Neural crest cell (in vitro differentiated cells): ENCODE results near the gene AGXT2. TPM values are rescaled to one million over a fixed set of nuclear protein-coding genes. Genes with fewer than 3 reads are reported as not detected.

ENCODE experiments used
- DNase-seq: peaks from one replicate; pipeline ENCODE4 v3.0.0; 2021; ENCODE audit warnings: low read depth, mixed read lengths, low spot score
- H3K27ac Mint-ChIP-seq: one replicate; pipeline ENCODE4 v1.8.0; 2021; ENCODE audit warnings: mild to moderate bottlenecking, mixed read lengths; ENCODE audit not compliant: unreplicated experiment
- H3K27me3 Mint-ChIP-seq: 2 replicates; pipeline ENCODE4 v1.8.0; 2021; ENCODE audit warnings: low read depth, mild to moderate bottlenecking, mixed read lengths
- H3K36me3 Mint-ChIP-seq: 2 replicates; pipeline ENCODE4 v1.8.0; 2021; ENCODE audit warnings: low read depth, mild to moderate bottlenecking, mixed read lengths
- H3K4me1 Mint-ChIP-seq: 2 replicates; pipeline ENCODE4 v1.8.0; 2021; ENCODE audit warnings: mixed read lengths
- H3K4me3 Mint-ChIP-seq: one replicate; pipeline ENCODE4 v1.8.0; 2021; ENCODE audit warnings: mild to moderate bottlenecking, mixed read lengths
- H3K9me3 Mint-ChIP-seq: 2 replicates; pipeline ENCODE4 v1.8.0; 2021; ENCODE audit warnings: mixed read lengths
- total RNA-seq: library from RNA; stranded (reverse); gene quantifications from 2 replicates; pipeline ENCODE4 v1.2.1, GENCODE V29; 2021
- TF ChIP-seq, protein P1 (sequence below): fragments of 200-600 bp; sonication (generic); conservative IDR thresholded peaks from 2 replicates; pipeline ENCODE4 v1.5.0; 2021; ENCODE audit warnings: antibody characterized with exemption, mild to moderate bottlenecking

Gene AGXT2
- total RNA-seq, 1 donor from 2014 or later: not detected

DNA sequence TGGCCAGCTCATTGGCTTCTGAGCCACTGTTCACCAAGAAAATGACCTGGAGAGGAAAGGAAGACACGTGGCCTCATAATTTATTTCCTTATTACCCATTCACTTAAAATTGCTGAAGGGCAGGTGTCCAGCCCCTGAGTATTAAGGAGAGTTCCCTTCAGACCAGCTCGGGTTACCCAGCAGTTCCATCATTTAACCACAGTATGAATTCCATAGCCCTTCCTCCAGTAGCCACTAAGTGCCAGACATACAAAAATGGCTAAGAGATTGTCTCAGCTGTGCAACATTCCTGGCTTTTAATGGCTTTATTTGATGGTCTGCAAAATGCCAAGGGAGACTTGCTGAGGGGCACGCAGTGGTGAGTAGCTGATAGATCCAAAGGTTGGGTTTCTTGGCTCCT, 12.5 kb downstream of the AGXT2 start:
- Mint-ChIP-seq H3K36me3 (no peaks in the 10 kb centered on the region), H3K27ac (no peak overlapping the region)

DNA sequence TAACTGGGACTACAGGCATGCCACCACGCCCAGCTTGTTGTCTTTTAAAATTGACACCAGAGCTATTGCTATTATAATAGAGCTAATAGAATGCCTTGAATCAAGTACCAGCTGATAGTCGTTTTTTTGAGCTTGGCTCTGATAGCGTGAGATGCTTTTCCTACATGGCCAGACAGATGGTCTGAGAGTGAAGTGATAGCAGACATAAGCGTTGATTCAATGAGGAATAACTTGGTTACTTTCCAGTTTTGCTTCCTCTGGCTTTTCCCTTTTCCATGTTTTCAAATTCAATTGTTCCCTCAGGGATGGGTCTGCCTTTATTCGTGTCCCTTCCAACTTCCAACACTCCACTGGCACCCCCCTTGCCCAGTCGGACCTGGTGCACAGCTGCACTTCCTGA, 15.4 kb downstream of the AGXT2 start:
- Mint-ChIP-seq H3K9me3 (no peaks in the 10 kb centered on the region), H3K4me1 (no peaks in the 10 kb centered on the region), H3K27me3 (peaks cover 3% of the 10 kb centered on the region), H3K4me3 (no peak overlapping the region), H3K27ac (no peak overlapping the region), H3K36me3 (no peaks in the 10 kb centered on the region)
- TF ChIP-seq, protein P1, sequence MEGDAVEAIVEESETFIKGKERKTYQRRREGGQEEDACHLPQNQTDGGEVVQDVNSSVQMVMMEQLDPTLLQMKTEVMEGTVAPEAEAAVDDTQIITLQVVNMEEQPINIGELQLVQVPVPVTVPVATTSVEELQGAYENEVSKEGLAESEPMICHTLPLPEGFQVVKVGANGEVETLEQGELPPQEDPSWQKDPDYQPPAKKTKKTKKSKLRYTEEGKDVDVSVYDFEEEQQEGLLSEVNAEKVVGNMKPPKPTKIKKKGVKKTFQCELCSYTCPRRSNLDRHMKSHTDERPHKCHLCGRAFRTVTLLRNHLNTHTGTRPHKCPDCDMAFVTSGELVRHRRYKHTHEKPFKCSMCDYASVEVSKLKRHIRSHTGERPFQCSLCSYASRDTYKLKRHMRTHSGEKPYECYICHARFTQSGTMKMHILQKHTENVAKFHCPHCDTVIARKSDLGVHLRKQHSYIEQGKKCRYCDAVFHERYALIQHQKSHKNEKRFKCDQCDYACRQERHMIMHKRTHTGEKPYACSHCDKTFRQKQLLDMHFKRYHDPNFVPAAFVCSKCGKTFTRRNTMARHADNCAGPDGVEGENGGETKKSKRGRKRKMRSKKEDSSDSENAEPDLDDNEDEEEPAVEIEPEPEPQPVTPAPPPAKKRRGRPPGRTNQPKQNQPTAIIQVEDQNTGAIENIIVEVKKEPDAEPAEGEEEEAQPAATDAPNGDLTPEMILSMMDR: no peak
- DNase-seq: no peak

More for the DNA sequence above, 12.5 kb downstream of the AGXT2 start:
- Mint-ChIP-seq H3K4me3 (no peak overlapping the region), H3K27me3 (peaks cover 3% of the 10 kb centered on the region), H3K4me1 (peaks cover 5% of the 10 kb centered on the region), H3K9me3 (no peaks in the 10 kb centered on the region)
- DNase-seq: no peak
- TF ChIP-seq, protein P1: no peak

DNA sequence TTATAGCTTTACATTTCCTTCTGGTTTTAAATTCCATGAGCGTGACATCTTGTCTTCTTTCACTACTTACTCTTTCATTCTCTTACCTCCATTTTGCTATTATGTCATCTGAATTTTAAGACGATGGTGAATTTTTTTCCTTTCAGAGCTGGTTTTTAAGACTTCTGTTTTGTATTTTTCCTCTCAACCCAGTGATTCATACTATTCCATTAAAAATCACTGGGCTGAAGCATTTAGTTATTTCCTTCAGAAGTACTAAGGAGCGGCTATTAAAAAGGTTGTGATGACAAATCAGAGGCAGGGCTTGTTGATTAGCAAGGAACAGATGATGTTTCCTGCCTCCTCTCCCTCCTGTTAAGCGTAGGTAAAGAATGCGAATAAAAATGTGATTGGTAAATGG, 16.5 kb downstream of the AGXT2 start:
- no peaks in the 10 kb centered on the region for H3K36me3 Mint-ChIP-seq
- no peaks in the 10 kb centered on the region for H3K9me3 Mint-ChIP-seq
- H3K27ac Mint-ChIP-seq: no peak overlapping the region
- H3K4me1 Mint-ChIP-seq: no peaks in the 10 kb centered on the region
- TF ChIP-seq, protein P1: no peak
- H3K27me3 Mint-ChIP-seq: peaks cover 2% of the 10 kb centered on the region
- no peak overlapping the region for H3K4me3 Mint-ChIP-seq
- no peak for DNase-seq

DNA sequence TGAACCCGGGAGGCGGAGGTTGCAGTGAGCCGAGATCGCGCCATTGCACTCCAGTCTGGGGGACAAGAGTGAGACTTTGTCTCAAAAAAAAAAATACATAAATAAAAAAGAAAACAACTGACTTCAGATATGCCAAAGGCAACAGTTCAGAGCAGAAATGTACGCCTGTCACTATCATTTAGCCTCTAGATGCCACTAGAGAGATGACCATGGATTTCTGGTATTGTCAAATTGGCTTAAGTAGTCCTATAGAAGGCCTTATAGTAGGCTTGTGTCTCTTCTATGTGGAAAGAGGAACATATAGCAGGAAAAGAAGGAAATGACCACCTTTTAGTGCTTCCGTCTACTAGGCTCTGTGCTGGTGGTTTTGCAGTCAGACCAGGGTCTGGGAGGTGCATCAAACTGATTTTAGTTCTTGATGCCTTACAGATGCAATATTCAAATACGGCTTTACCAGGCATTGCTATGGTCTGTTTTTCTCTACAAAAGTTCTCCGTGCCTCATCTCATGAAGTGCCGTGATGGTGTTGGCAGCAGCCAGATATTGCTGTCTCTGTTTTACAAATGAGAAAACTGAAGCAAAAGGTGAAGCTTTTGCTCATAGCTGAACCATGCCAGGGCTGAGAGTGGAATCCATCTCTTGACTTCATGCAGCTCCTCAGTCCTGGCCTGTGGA, 17.2 kb downstream of the AGXT2 start:
- DNase-seq: no peak
- H3K27me3 Mint-ChIP-seq: peaks cover 3% of the 10 kb centered on the region

DNA sequence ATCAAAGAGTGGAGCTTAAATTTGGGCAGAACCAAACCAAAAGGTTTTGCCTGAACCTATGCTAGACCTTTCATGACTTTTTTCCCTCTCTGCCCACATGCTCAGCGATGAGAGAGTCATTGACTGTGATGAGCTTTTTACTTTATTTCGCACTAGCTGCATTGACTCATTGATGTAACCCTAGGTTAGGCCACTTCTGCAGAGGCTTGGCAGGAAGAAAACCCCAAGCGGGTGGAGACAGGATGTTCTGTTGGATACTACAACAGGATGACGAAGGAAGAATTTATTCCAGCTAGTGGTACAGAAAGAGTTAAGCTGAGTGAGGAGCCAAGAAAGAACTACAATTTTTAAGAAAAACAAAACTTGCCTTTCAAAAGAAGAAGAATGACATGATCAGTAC, 18.4 kb downstream of the AGXT2 start:
- Mint-ChIP-seq H3K4me3 (no peak overlapping the region), H3K9me3 (no peaks in the 10 kb centered on the region), H3K36me3 (no peaks in the 10 kb centered on the region), H3K27ac (no peak overlapping the region), H3K4me1 (no peaks in the 10 kb centered on the region), H3K27me3 (peaks cover 3% of the 10 kb centered on the region)
- TF ChIP-seq, protein P1: no peak
- no peak for DNase-seq

More for the DNA sequence above, 17.2 kb downstream of the AGXT2 start:
- TF ChIP-seq, protein P1: no peak
- Mint-ChIP-seq H3K27ac (no peak overlapping the region), H3K4me1 (no peaks in the 10 kb centered on the region), H3K4me3 (no peak overlapping the region), H3K36me3 (no peaks in the 10 kb centered on the region), H3K9me3 (no peaks in the 10 kb centered on the region)
